ACHN (cell line): ENCODE measurements around the gene FNDC3A.
"Not testable (repeated sequence)": the region's sequence is repeated elsewhere in the genome, so short reads cannot be mapped to it uniquely, and the experiment has no call there.

ENCODE experiments used
- DNase-seq: peaks from one replicate; pipeline ENCODE4 v3.0.0-alpha.2; 2015
- in situ Hi-C: cut with HindIII; loops from 2 replicates; pipeline ENCODE4 v1.10.0; 2017; ENCODE audit warnings: low sequenced_read_pairs, low pct_ligation_motif_present, low pct_unique_long_range_greater_than_20kb

FNDC3A gene

DNA sequence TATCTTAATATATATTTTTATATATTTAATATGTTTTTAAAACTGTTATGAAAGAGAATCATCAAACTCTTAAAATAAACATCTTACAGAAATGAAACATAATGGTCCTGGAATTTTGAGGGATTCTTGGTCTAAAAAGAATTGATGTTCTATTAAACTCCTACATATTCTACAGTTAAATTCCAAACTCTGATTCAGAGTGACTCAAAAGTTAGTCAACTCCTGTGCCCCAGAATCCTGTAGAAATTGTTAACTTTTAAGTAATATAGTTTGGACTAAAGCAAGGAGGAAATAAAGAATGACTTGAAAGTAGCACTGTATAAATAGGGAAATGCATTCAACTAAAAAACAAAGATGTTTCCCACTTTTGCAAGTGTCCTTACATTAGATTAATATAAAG, 47.7 kb downstream of the FNDC3A start:
- in situ Hi-C loops = no loop called here
- DNase-seq = peak; percentile 10

DNA sequence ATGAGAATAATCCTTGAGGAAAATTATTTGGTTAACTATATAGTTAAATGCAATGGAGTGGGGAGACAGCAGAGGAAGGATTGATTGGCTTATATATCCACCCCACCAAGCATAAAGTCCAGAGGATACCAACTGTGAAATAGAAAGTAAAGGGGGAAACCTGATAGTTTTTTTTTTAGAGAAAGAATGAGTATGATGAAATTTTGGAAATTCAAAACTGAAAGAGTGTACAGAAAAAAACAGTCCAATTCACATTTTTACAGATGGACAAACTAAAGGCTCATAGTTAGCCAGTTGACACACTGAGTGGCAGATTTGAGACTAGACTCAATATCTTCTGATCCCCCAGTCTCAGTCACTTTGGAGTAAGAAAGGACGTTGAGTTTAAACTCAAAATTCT, 51.1 kb downstream of the FNDC3A start:
- in situ Hi-C loops = no loop called here
- DNase-seq = no peak

DNA sequence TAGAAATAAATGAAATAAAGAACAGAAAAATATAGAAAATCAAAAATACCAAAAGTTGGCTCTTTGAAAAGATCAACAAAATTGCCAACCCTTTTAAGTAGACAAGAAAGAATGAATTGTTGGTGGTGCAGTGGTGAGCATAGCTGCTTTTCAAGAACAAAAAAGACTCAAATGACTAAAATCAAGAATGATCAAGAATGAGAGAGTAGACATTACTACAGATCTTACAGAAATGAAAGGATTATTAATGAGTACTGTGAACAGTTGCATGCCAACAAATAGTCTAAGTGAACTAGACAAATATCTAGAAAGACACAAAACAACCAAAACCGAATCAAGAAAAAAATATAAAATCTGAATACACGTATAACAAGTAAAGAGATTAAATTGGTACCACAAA, 53.9 kb downstream of the FNDC3A start:
- in situ Hi-C loops = no loop called here
- no peak for DNase-seq

DNA sequence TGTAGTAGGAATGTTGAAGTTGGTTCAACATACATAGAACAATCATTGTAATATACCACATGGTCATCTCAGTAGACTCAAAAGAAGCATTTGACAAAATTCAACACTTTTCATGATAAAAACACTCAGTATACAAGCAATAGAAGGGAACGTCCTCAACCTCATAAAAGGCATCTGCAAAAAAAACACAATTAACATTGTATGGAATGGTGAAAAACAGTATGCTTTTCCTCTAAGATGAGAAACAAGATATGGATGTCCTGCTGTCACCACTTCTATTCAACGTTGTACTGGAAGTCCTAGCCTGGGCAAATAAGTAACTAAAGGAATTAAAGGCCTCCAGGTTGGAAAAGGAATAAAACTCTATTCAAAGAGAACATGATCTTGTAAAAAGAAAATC, 54.5 kb downstream of the FNDC3A start:
- in situ Hi-C loops = no loop called here
- no peak for DNase-seq

DNA sequence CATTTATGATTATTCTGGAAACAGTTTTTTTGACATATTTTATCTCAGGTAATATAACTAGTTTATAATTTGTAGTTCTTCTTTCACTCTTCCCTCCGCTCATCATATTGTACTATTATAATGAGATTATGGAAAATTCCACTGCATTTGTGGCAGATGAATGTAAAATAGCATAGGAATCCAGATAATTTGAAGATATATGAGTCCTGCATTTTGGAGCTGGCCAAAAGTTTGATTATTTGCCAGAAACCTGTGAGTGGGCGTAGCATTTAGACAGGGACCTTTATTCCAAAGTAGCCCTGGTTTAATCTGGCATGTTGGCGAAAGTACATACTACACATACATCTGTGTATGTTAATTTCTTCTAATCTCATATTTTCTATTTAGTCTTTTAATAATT, 65.2 kb downstream of the FNDC3A start:
- no peak for DNase-seq
- in situ Hi-C loops = no loop called here

DNA sequence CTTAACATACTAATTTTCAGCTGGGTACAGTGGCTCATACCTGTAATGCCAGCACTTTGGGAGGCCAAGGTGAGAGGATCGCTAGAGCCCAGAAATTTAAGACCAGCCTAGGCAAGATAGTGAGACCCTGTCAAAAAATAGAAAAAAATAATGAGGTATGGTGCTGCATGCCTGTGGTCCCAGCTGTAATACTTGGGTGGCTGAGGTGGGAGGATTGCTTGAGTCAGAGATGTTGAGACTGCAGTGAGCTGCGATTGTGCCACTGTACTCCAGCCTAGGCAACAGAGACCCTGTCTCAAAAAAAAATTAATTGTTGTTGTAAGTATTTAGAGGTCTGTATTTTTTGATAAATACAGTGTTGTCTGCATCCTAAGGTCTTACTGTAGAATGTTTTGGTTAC, 66.8 kb downstream of the FNDC3A start:
- in situ Hi-C loops = no loop called here
- no peak for DNase-seq

DNA sequence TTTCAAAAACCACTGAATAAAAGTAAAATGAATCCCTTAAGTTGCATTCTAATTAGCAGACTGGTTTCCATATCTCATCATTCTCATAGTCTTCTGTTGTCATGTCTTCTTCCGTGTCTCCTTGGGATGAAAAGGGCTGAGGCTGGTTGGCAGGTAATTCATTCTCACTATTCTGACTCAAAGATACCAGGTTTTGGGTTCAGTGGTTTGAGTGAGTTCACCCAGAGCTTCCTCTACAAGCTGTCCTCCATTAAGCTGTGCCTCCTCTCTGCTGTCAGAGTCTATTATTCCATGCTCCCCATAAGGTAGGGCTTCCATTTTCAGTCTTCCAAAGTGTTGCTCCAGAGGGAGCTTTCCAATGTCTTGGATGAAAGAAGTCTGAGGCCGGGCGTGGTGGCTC, 68.3 kb downstream of the FNDC3A start:
- in situ Hi-C loops = no loop called here
- DNase-seq = no peak

DNA sequence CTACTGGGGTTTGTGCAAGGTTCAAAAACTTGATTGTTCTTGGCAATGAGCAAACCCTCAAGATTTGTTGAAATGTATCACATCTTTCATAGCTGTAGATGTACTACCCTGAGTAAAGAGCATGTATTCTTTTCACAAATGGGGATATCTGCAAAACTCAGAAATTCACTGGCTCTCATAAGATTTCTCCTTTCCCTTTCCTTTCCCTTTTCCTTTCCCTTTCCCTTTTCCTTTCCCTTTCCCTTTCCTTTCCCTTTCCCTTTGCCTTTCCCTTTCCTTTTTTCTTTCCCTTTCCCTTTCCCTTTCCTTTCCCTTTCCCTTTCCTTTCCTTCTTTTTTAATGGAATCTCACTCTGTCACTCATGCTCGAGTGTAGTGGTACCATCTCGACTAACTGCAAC, 69.1 kb downstream of the FNDC3A start:
- in situ Hi-C loops = no loop called here
- no peak for DNase-seq

DNA sequence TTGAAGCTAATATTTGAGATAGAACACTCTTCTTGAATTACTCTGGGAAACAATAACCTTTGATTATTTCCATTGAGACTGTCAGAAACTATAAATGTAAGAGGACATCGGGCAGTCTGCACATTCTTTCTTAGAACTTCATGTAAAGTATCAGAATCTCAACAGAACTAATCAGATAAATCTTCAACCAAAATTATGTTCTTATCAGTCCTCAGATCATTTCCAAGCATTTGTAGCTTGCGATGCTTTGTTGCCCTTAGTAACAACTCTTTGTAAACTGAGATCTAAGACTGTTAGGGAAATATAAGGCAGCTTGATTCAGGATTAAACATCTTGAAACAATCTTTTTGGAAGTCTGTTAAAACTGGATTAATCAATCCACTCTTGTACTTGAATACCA, 70.3 kb downstream of the FNDC3A start:
- in situ Hi-C loops = no loop called here

DNA sequence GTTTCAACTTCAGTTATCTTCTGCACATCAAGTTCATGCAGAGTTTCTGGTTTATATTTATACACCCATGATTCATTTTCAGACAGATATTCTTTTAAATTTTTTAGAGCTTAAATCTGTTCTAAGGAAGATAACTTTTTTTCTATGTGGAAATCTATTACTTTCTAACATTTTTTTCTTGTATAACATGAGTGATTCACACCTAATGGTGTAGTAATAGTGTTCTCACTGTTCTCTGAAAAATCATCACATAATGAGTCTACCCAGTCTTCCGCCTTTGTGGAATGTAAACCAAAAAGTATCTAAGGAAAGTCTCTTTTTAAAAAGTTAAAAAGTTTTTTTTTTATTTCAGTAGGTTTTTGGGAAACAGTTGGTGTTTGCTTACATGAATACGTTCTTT, 70.8 kb downstream of the FNDC3A start:
- DNase-seq = no peak
- in situ Hi-C loops = no loop called here

More for the DNA sequence above, 70.3 kb downstream of the FNDC3A start:
- DNase-seq = no peak

DNA sequence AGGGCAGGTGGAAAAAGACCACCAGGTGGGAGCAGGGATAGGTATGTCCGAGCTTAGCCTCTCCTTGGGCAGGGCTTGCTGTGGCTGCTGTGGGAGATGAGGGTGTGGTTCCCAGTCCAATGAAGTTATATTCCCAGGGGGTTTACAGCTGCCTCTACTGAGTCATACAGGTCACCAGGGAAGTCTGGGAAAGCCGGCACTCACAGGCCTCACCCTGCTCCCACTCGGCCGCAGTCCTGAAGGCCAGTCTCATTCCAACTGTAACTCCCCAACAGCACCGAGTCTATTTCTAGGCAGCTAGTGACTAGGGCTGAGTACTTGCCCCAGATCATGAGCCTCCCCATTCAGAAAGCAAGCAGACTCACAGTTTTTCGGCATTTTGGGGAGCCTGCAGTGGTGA, 77.1 kb downstream of the FNDC3A start:
- in situ Hi-C loops = no loop called here
- no peak for DNase-seq

DNA sequence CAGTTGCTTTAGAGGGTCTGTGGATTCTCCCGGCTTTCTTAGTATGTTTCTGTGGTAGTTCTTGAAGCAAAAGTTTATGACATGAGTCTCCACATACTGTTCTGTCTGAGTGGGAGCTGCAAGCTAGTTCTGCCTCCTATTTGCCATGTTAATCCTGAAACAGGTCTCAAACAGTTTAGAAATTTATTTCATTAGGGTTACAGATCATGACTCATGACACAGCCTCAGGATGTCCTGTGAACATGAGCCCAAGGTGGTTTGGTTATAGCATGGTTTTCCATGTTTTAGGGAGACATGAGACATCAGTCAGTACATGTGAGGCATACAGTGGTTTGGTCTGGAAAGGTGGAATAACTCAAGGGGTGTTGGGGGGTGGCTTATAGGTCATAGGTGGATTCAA, 77.5 kb downstream of the FNDC3A start:
- no peak for DNase-seq
- in situ Hi-C loops = no loop called here

DNA sequence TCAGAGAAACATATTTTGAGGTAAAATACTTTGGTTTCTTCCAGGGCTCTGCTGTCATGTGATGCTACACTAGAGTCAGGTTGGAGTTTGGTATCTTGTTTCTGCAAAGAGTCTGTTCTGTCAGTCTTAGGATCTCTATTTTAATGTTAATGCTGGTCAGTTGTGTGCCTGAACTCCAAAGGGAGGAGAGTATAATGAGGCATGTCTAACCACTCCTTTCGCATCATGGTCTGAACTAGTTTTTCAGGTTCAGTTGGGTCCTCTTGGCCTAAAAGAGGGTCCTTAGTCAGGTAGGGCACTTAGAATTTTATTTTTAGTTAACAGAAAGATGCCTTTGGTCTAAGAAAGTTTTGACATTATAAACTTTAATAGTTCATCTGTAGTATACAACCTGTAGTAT, 78.2 kb downstream of the FNDC3A start:
- in situ Hi-C loops = no loop called here
- DNase-seq = no peak

DNA sequence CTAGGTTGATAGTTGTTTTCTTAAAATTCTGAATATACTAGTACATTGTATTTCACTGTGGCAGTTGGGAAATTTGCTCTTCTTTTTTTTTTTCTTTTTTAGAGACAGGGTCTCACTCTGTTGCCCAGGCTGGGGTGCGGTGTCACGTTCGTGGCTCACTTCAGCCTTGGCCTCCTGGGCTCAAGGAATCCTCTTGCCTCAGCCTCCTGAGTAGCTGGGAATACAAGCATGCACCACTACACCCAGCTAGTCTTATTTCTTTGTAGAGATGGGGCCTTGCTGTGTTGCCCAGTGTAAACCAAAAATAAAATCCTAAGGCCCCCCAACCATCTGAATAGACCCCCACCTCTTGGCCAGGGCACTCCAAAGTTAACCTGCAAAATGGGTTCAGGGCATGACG, 79.3 kb downstream of the FNDC3A start:
- in situ Hi-C loops = no loop called here
- no peak for DNase-seq

DNA sequence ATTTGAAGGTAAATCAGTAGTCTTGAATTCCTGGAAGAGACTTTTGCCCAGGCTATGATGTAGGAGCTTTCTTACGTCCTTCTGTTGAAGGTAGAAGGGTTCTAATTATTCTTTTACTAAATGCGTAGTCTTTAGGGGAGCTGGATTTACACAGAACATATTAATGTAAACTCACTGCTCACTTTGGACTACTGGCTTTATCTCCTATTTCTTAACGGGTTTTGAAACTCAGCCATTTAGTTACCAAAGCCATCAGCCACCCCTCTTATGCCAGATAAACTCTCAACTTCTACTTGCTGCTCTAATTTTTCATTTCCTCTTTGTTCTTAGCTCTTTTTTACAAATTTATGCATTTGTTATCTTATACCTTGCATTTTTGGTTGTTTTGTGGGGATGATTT, 81.5 kb downstream of the FNDC3A start:
- no peak for DNase-seq
- in situ Hi-C loops = no loop called here

DNA sequence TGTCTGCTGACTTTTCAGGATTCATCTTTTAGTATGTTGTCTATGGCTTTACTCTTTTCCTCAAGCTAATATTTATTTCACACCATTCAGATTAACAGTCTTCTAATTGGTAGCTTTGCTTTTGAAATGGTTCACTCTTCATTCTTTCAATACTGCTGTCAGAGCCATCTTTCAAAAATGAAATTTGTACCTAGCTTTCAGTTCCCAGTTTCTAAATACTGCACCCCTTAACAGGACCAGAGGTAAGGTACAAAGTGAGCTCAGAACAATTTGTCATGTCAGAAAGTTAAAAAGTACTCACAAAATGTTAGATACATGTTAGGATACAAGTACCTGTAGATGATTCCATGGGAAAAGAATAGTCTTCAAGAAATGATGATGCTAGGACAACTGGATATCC, 83.0 kb downstream of the FNDC3A start:
- in situ Hi-C loops = no loop called here
- DNase-seq = no peak

DNA sequence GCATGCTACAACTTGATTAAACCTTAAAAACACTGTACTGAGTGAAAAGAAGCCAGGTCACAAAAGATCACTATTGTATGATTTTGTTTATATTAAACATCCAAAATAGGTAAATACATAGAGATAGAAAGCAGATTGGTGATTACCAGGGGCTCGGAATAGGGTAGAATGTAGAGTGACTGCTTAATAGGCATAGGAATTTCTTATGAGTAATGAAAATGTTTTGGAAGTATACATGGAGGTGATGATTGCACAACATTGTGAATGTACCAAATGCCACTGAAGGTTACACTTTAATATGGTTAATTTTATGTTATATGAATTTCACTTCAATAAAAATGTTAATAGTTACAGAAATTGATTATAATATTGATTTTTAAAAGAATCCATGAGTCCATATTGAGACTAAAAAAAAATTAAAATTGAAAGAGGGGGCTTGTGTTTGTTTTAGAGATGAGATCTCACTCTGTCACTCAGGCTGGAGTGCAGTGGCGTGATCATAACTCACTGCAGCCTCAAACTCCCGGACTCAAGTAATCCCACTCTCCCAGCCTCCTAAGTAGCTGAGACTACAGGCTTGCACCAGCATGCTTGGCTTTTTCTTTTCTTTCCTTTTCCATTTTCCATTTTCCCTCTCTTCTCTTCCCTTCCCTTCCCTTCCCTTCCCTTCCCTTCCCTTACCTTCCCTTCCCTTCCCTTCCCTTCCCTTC, 85.1 kb downstream of the FNDC3A start:
- in situ Hi-C loops = no loop called here

DNA sequence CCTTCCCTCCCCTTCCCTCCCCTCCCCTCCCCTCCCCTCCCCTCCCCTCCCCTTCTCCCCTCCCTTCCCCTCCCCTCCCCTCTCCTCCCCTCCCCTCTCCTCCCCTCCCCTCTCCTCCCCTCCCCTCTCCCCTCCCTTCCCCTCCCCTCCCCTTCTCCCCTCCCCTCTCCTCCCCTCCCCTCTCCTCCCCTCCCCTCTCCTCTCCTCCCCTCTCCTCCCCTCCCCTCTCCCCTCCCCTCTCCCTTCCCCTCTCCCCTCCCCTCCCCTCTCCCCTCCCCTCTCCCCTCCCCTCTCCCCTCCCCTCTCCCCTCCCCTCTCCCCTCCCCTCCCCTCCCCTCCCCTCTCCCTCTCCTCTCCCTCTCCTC, 85.7 kb downstream of the FNDC3A start:
- DNase-seq, in situ Hi-C loops: not testable (repeated sequence)

More for the DNA sequence above, 85.1 kb downstream of the FNDC3A start:
- no peak for DNase-seq

DNA sequence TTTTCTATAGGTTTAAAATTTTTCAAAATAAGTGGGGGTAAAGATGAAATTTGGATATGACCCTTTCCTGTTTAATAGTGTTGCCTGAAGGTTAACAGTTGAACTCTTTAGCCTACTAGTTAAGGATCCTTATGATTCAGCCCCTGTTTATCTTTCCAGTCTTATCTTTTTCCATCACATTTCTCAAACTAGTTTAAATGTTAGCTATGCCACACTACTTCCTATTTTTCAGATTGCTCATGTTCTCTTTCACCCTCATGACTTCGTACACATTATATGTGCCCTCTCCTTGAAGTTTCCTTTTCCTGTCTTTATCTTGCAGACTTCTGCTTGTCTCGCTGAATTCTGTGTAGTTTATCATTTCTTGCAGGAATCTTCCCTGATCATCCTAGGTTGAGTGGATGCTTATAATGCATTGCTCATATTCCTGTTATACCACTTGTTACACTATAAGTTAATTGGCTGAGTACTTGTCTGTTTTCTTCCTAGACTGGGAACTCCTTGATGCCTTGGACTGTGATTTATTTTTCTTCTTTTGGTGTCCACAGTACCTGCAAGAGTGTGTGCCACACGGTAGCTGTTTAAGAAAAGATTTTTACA, 86.7 kb downstream of the FNDC3A start:
- DNase-seq = no peak
- in situ Hi-C loops = no loop called here

DNA sequence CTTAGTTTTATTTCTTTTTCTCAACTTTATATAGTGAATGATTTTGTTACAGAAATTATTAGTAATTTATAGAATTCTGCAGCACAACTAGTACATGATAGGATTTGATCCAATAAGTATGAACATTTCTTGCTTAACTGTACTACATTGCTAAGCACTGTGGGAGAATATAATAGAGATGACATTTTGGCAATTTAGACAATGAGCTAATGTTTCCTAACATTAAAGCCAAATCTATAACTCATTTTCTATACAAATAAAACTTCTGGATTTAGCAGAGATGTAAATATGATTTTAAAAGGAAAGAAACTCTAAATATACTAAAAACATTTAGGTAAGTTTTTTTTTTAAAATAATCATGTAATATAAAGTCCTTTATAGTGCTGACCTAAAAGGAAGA, 87.3 kb downstream of the FNDC3A start:
- in situ Hi-C loops = no loop called here
- DNase-seq = no peak

DNA sequence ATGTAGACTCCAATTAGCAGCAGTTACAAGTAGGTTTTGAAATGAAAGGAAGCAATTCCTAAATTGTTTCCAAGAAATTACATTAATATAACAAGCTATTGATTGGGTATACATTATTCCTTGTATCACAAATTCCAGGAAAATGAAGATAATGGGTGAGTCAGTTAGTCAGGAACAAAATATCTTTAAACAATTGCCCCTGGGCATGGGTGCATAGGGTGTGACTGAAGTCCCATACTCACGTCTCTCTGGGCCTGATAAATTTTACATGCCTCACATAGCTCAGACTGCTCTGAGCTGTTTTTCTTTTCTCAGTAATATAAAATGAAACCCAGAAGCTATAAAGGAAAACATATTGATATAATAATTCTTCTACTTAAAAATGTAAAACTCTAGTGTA, 87.8 kb downstream of the FNDC3A start:
- no peak for DNase-seq
- in situ Hi-C loops = no loop called here
